ENCODE results near the gene SPTBN1.
"Not testable (repeated sequence)": the region's sequence is repeated elsewhere in the genome, so short reads cannot be mapped to it uniquely, and the experiment has no call there.

Gene SPTBN1

DNA sequence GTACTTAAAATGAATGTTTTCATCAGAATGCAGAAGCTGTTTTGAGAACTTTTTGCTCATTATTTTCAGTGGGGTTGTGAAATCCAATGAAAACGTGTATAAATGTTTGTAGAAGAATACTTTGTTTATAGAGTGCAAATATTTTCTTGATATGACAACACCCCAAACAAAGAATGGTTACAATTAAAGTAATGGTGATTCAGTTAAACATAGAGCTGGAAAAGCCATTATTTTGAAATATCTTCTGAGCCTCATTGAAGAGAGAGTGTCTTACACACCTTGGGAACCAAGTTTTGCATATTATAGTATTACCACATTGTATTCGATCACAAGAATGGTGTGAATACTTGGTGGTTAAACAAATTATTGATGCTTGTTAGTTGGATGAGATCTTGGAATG lies 48.7 kb downstream of the SPTBN1 start:
- no peak for DNase-seq

DNA sequence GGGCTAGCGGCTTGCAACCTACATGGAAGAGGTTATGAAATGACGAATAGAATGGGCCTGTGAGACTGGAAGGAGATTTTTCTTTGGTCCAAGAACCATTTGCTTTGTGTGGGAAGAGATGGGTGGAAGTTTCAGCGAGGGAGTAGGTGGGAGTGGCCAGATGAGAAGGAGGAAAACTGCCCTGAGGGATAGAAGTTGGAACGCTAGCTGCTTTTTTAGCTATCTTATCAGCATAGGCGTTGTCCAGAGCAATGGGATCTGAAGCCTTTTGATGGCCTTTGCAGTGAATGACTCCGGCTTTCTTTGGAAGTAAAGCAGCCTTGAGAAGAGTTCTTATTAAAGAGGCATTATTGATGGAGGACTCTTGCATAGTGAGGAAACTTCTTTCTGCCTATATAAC lies 52.4 kb downstream of the SPTBN1 start:
- DNase-seq, result no peak

GRCh38 chr2:54509043-54509442 lies 52.9 kb downstream of the SPTBN1 start:
- DNase-seq, result not testable (repeated sequence)

- DNase-seq, result no peak
Measured at GRCh38 chr2:54510916-54511315, 54.8 kb downstream of the SPTBN1 start.

- DNase-seq, result no peak
Measured at GRCh38 chr2:54512183-54512582, 56.1 kb downstream of the SPTBN1 start.

DNA sequence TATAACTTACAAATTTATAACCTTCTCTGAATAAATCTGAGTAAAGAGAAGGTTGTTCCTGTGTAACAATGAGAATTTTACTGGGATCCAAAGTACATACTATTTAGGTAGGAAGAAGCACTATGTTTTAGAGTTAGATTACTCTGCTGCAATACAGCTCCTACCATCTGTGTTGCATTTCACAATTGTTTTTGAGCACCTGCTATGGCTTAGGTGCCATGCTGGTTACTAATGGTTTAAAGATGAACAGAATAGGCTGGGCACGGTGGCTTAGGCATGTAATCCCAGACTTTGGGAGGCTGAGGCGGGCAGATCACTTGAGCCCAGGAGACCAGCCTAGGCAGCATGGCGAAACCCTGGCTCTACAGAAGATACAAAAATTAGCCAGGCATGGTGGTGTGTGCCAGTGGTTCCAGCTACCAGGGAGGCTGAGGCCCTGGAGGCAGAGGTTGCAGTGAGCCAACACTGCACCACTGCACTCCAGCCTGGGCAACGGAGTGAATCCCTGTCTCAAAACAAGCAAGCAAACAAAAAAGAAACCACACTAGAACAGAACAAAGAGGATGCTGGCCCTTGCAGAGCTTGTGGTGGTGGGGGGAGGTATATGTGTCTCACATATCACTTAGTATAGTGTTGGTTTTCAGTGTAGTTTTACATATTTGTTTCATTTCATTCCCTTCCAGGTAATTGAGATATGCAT lies 56.7 kb downstream of the SPTBN1 start:
- no peak for DNase-seq

DNA sequence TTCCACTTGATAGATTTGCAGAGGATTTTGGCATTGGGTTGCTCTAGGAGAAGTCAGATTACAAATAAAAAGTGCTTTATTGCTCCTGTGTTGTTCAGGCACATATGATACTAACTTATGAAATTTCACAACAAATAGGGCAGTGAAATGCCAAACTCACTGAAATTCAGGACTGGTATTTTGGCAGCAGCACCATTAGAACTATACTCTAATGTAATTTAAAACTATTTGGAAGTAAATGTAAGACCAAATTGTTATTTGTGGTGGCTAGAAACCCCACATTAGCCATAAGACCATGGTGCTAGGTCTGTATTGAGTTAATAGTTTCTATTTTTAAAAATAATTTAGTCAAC lies 57.2 kb downstream of the SPTBN1 start:
- DNase-seq, result no peak

GRCh38 chr2:54514822-54515569 lies 58.9 kb downstream of the SPTBN1 start:
- DNase-seq, result no peak

- DNase-seq, result no peak
Measured at GRCh38 chr2:54516842-54517241, 60.7 kb downstream of the SPTBN1 start.

GRCh38 chr2:54518016-54518415 lies 61.9 kb downstream of the SPTBN1 start:
- DNase-seq, result not testable (repeated sequence)

GRCh38 chr2:54518430-54518829 lies 62.3 kb downstream of the SPTBN1 start:
- no peak for DNase-seq

- no peak for DNase-seq
Measured at GRCh38 chr2:54519841-54520459, 63.8 kb downstream of the SPTBN1 start.

DNA sequence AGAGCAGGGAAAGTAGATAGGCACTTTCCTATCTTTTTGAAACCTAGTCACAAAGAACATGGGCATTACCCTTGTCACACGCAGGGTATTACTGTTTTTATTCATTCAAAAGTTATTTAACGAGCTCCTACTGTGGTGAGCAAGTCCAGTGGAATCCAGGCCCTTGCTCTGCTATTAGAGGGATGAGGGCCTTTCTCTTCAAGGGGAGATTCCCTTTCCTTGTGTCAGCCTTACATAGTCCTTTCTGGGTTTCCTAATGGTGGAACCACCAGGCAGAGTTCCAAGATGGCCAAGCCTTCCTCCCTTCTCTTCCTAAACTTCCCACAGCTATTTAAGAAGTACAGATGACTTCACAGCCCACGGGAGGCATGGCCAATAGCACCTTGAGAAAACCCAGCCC lies 64.6 kb downstream of the SPTBN1 start:
- no peak for DNase-seq

- peak; percentile 62 for DNase-seq
Measured at GRCh38 chr2:54522624-54523281, 66.6 kb downstream of the SPTBN1 start.

DNA sequence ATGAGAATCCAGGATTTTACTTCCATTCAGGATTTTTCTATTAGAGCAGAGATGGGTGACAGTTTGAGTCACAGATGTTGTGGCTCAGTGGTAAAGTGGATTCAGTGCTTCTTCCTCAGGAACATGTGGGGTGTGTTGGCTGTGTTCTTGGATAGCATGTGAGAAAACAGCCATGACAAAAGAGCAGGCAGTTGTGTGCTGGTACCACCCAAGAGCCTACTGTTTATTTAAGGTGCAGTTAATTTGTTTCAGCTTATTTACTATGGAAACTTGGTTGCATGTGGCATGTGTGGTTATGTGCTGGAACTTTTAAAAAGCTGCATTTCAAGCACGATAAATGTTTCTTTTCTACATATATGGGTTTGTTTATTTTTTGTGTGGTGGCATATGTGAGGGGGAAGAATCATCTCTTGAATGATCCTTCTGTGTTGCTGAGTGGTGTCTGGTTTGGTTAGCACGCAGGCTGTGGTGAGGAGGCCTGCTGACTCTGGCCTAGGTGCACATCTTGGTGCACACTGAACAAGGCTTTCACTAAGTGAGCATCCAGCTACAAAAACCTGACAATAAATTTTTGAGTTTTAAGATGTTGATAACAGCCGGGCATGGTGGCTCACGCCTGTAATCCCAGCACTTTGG lies 67.3 kb downstream of the SPTBN1 start:
- DNase-seq, result no peak

GRCh38 chr2:54524226-54524991 lies 68.3 kb downstream of the SPTBN1 start:
- DNase-seq, result no peak

DNA sequence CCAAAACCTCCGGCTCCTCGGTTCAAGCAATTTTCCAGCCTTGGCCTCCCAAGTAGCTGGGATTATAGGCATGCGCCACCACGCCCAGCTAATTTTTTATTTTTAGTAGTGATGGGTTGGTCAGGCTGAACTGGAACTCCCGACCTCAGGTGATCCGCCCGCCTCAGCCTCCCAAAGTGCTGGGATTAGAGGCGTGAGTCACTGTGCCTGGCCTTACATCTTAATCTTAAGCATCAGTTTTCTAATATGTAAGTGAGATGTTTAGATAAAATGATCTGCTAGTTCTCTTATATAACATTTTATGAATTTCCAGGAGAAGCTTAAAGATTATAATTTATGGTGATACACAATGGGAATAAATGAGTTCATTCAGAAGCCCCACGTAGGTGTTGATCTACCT lies 69.2 kb downstream of the SPTBN1 start:
- no peak for DNase-seq

DNA sequence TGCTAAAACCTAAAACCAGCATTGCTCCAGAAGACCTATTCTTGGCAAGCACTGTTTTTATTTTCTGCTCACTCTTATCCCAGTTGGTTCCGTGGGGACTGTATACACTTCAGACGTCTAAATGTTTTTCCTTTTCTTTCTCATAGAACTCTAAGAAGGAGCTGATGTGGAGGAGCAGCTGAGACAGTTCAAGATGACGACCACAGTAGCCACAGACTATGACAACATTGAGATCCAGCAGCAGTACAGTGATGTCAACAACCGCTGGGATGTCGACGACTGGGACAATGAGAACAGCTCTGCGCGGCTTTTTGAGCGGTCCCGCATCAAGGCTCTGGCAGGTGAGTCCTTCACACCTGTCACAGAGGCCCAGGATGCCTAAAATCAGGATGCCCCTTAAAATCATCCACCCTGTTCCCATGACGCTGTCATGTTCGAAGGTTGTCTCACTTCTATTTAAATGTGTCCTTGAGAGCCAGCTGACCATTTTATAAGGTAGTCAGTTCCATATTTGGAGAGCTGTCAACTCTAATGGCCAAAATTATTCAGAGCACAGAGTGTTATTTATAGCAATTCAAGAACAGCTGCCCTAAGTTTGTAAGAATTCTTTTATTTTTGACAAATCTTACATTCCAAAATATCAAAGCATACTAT lies 70.2 kb downstream of the SPTBN1 start:
- no peak for DNase-seq

GRCh38 chr2:54528311-54528955 lies 72.3 kb downstream of the SPTBN1 start:
- no peak for DNase-seq

- DNase-seq, result not testable (repeated sequence)
Measured at GRCh38 chr2:54529518-54529917, 73.4 kb downstream of the SPTBN1 start.

- DNase-seq, result no peak
Measured at GRCh38 chr2:54529935-54530334, 73.8 kb downstream of the SPTBN1 start.

All from COR-L47 (cell line).